AG09309 (cell line): ENCODE results near the gene ESPNL.

Source experiments
- DNase-seq: peaks from one replicate; pipeline ENCODE4 v3.0.0-alpha.2; 2010; ENCODE audit warnings: low read depth
- H3K4me3 ChIP-seq: 2 replicates; pipeline ENCODE4 v1.5.1; 2011; ENCODE audit warnings: mild to moderate bottlenecking, low read depth, low read length, moderate library complexity; ENCODE audit not compliant: control insufficient read depth
- TF ChIP-seq, protein P1 (sequence below): IDR thresholded peaks from 2 replicates; pipeline ENCODE4 v1.5.1; 2011; ENCODE audit warnings: mild to moderate bottlenecking, low read depth, low read length, inconsistent platforms; ENCODE audit not compliant: insufficient read depth, control insufficient read depth; ENCODE audit errors: missing control alignments

The ESPNL gene

DNA sequence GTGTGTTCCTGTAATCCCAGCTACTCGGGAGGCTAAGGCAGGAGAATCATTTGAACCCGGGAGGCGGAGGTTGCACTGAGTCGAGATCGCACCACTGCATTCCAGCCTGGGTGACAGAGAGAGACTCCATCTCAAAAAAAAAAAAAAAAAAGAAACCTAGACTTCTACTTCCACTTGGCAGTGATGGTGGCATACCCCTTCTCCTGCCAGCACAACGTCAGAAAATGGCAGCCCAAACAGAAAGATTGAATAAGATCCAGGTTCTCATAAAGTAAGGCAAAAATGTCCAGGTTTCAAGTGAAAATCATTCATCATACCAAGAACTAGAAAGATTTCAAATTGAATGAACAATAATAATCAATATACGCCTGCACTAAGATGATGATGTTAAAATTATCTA lies 15.4 kb upstream of the ESPNL start:
- no peak overlapping the region for H3K4me3 ChIP-seq
- DNase-seq, result no peak
- TF ChIP-seq, protein P1, sequence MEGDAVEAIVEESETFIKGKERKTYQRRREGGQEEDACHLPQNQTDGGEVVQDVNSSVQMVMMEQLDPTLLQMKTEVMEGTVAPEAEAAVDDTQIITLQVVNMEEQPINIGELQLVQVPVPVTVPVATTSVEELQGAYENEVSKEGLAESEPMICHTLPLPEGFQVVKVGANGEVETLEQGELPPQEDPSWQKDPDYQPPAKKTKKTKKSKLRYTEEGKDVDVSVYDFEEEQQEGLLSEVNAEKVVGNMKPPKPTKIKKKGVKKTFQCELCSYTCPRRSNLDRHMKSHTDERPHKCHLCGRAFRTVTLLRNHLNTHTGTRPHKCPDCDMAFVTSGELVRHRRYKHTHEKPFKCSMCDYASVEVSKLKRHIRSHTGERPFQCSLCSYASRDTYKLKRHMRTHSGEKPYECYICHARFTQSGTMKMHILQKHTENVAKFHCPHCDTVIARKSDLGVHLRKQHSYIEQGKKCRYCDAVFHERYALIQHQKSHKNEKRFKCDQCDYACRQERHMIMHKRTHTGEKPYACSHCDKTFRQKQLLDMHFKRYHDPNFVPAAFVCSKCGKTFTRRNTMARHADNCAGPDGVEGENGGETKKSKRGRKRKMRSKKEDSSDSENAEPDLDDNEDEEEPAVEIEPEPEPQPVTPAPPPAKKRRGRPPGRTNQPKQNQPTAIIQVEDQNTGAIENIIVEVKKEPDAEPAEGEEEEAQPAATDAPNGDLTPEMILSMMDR, result no peak

DNA sequence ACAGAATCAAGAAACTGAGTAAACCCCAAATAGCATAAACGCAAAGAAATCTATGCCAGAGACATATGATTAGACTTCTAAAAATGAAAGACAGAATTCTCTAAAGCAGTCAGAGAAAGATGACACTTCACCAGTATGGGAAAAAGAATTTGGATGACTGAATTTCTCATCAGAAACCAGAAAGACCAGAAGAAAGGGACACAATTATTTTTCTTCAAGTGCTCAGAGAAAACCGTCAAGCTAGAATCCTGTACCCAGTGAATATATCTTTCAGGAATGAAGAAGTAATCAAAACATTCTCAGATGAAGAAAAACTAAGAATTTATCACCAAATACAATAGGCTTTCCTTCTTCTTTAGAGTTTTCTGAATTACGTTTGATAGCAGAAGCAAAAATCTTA lies 14.2 kb upstream of the ESPNL start:
- TF ChIP-seq, protein P1, result no peak

DNA sequence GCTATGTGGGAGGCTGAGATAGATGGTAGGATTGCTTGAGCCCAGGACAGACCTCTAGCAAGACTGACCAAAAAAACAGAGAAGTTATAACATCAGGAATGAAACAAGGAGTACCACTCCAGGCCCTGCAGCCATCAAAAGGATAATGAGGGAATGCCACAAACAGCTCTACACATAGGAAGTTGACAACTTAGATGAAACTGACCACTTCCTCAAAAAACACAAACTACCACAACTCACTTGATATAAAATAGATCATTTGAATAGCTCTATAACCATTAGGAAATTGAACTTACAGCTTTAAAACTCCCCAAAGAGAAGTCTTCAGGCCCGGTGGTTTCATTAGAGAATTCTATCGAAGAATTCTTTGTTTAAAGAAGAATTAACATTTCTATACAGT lies 12.9 kb upstream of the ESPNL start:
- H3K4me3 ChIP-seq, result no peak overlapping the region
- DNase-seq, result no peak
- TF ChIP-seq, protein P1, result no peak

More for the DNA sequence above, 14.2 kb upstream of the ESPNL start:
- H3K4me3 ChIP-seq, result no peak overlapping the region
- DNase-seq, result no peak

DNA sequence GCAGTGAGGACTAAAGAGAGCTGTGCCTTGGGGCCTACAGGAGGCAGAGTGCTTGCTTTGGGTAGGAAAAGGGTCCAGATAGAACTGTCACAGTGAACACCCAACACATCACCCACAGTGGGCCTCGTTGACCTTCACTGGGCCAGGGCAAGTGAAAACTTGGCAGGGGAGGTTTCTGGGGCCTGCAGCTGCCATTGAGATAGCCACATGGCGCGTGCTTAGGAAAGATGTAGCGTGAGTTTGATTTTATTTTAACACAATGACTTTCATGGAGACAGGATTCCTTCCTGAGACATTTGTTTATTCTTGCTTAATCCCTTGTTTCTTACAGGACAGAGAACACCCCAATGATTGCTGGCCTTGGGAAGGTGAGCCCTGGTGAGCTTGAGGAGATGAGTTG lies 9.3 kb upstream of the ESPNL start:
- H3K4me3 ChIP-seq, result no peak overlapping the region
- TF ChIP-seq, protein P1, result no peak
- DNase-seq, result no peak

DNA sequence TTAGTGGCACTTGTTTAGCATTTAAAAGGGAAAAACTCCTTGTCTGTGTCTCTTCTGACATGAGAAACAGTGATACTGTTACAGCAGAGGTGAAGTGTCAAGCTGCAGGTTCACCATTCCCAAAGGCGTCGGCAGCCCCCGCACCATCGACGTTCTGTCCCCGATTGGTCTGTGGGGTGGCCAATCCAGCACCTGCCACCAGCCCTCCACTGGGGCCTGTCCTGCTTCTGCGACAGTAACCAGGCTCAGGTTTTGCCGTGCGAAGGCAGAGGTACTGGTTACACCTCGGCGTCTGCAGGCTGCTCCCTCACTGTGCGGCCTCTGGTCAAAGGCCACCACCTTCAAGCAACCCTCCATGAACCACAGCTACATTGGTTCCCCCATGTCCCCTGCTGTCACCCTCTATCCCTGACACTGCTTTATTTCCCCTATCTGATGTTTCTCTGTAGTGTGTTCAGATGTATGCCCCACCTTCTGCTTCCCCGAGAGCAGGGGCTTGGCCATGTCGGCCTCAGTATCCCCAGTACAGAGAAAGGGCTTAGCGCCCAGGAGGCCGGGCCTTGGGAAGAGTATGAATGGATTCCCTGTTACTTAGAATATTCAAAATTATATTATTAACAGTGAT lies 8.6 kb upstream of the ESPNL start:
- TF ChIP-seq, protein P1, result no peak
- H3K4me3 ChIP-seq, result no peak overlapping the region
- no peak for DNase-seq

DNA sequence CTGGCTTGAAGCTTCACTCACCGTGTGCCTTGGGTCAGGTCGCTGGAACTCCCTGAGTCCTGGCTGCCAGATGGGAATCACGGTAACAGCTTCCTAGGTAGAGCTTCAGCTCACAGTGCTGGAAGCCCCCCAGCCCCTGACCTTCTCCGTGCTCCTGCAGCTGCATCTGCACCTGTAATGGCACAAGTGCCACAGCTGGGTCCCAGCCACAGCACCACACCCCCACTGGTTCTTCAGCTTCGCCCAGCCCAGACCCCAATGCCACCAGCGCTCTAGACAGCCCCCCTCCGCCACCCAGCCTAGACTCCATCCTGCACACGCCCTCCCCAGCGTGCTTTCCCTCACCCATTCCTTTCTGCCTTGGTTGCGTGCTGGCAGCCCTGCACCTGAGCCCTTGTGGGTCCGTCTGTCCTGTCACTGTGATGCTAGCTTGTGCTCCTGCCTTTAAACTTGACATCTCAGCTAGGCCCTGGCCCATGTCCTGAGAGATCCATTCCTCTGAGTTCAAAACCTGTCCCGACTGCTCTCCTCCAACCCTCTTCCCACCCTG lies 7.6 kb upstream of the ESPNL start:
- H3K4me3 ChIP-seq, result no peak overlapping the region
- DNase-seq, result no peak
- TF ChIP-seq, protein P1, result no peak
